Type B pancreatic cell (in vitro differentiated cells): ENCODE data around the gene SND1. TPM values are rescaled to one million over a fixed set of nuclear protein-coding genes. Genes with fewer than 3 reads are reported as not detected.

Source experiments
- DNase-seq: peaks from one replicate; pipeline ENCODE4 v3.0.0; 2021; ENCODE audit warnings: mixed read lengths; ENCODE audit not compliant: unreplicated experiment; ENCODE audit errors: extremely low spot score
- H3K27ac Mint-ChIP-seq: 2 replicates; pipeline ENCODE4 v1.8.0; 2021; ENCODE audit warnings: mild to moderate bottlenecking, mixed read lengths
- H3K27me3 Mint-ChIP-seq: 2 replicates; pipeline ENCODE4 v1.8.0; 2021; ENCODE audit warnings: mixed read lengths
- H3K36me3 Mint-ChIP-seq: 2 replicates; pipeline ENCODE4 v1.8.0; 2021; ENCODE audit warnings: mixed read lengths
- H3K4me1 Mint-ChIP-seq: one replicate; pipeline ENCODE4 v1.8.0; 2021; ENCODE audit warnings: mixed read lengths; ENCODE audit not compliant: unreplicated experiment
- H3K4me3 Mint-ChIP-seq: 2 replicates; pipeline ENCODE4 v1.8.0; 2021; ENCODE audit warnings: mild to moderate bottlenecking, mixed read lengths
- H3K9me3 Mint-ChIP-seq: 2 replicates; pipeline ENCODE4 v1.8.0; 2021; ENCODE audit warnings: mixed read lengths
- CTCF ChIP-seq: fragments of 200-600 bp; sonication (generic); conservative IDR thresholded peaks from 2 replicates; pipeline ENCODE4 v1.5.0; 2021; ENCODE audit warnings: antibody characterized with exemption, mild to moderate bottlenecking
- total RNA-seq: library from RNA; stranded (reverse); gene quantifications from 2 replicates; pipeline ENCODE4 v1.2.1, GENCODE V29; 2021; ENCODE audit warnings: low replicate concordance

SND1 gene
- total RNA-seq, 1 donor from 2014 or later: 199 TPM

- no peak overlapping the region for H3K27ac Mint-ChIP-seq
Measured at GRCh38 chr7:127732306-127732705, 80.3 kb downstream of the SND1 start.

GRCh38 chr7:127733986-127734385 lies 82.0 kb downstream of the SND1 start:
- no peak for TF ChIP-seq CTCF
- peaks cover 3% of the 10 kb centered on the region for H3K4me1 Mint-ChIP-seq
- no peak for DNase-seq
- H3K27ac Mint-ChIP-seq: no peak overlapping the region
- no peak overlapping the region for H3K4me3 Mint-ChIP-seq
- H3K9me3 Mint-ChIP-seq: no peaks in the 10 kb centered on the region
- H3K27me3 Mint-ChIP-seq: no peaks in the 10 kb centered on the region
- peaks cover 33% of the 10 kb centered on the region for H3K36me3 Mint-ChIP-seq

More at GRCh38 chr7:127732306-127732705, 80.3 kb downstream of the SND1 start:
- H3K36me3 Mint-ChIP-seq: peaks cover 35% of the 10 kb centered on the region
- no peaks in the 10 kb centered on the region for H3K27me3 Mint-ChIP-seq
- no peaks in the 10 kb centered on the region for H3K9me3 Mint-ChIP-seq
- no peak for TF ChIP-seq CTCF
- no peaks in the 10 kb centered on the region for H3K4me1 Mint-ChIP-seq
- DNase-seq: no peak
- H3K4me3 Mint-ChIP-seq: no peak overlapping the region

- no peak for TF ChIP-seq CTCF
- no peak overlapping the region for H3K27ac Mint-ChIP-seq
- DNase-seq: no peak
- H3K4me1 Mint-ChIP-seq: peaks cover 8% of the 10 kb centered on the region
- no peaks in the 10 kb centered on the region for H3K9me3 Mint-ChIP-seq
- H3K4me3 Mint-ChIP-seq: no peak overlapping the region
- H3K27me3 Mint-ChIP-seq: no peaks in the 10 kb centered on the region
- H3K36me3 Mint-ChIP-seq: peaks cover 27% of the 10 kb centered on the region
Measured at GRCh38 chr7:127736511-127736910, 84.5 kb downstream of the SND1 start.

- no peak for TF ChIP-seq CTCF
- peaks cover 17% of the 10 kb centered on the region for H3K36me3 Mint-ChIP-seq
- no peaks in the 10 kb centered on the region for H3K9me3 Mint-ChIP-seq
- no peak overlapping the region for H3K4me3 Mint-ChIP-seq
- no peaks in the 10 kb centered on the region for H3K27me3 Mint-ChIP-seq
- DNase-seq: no peak
- peaks cover 11% of the 10 kb centered on the region for H3K4me1 Mint-ChIP-seq
- H3K27ac Mint-ChIP-seq: no peak overlapping the region
Measured at GRCh38 chr7:127738859-127739258, 86.9 kb downstream of the SND1 start.

GRCh38 chr7:127741764-127742375 lies 89.9 kb downstream of the SND1 start:
- Mint-ChIP-seq H3K27ac (no peak overlapping the region), H3K27me3 (no peaks in the 10 kb centered on the region), H3K4me3 (no peak overlapping the region), H3K9me3 (no peaks in the 10 kb centered on the region), H3K36me3 (peaks cover 12% of the 10 kb centered on the region), H3K4me1 (peaks cover 11% of the 10 kb centered on the region)
- no peak for TF ChIP-seq CTCF
- DNase-seq: no peak
